Measurements from ENCODE around the gene AJAP1. TPM values are rescaled to one million over a fixed set of nuclear protein-coding genes. Genes with fewer than 3 reads are reported as not detected.
A peak's percentile ranks its signal among the peaks of the same experiment; 100 is the strongest.

The AJAP1 gene
- total and polyA plus RNA-seq, 9 donors, result 0.37 to 1.3 (median 0.74) TPM

GRCh38 chr1:4778056-4778455, 123.6 kb downstream of the AJAP1 start:
- no peaks in the 10 kb centered on the region for H3K36me3 ChIP-seq (ENCODE audit: control insufficient read depth, insufficient read depth, low read length)
- WGBS (ENCODE audit: insufficient coverage), result 31% methylated on average over 6 of the region's 7 CpGs
- peak; percentile 59 for DNase-seq

GRCh38 chr1:4781646-4782045, 127.2 kb downstream of the AJAP1 start:
- Histone ChIP-seq H3K4me1 (ENCODE audit: control insufficient read depth, insufficient read depth, low read length) (peaks cover 25% of the 10 kb centered on the region), H3K4me3 (ENCODE audit: low read length) (no peak overlapping the region), H3K27me3 (ENCODE audit: control insufficient read depth, insufficient read depth, low read length) (peaks cover 2% of the 10 kb centered on the region), H3K9me3 (replicated peaks; ENCODE audit: control insufficient read depth, low read depth, low read length) (no peaks in the 10 kb centered on the region), H3K36me3 (ENCODE audit: control insufficient read depth, insufficient read depth, low read length) (no peaks in the 10 kb centered on the region), H3K27ac (ENCODE audit: low read length) (no peak overlapping the region)
- 95% methylated on average over 13 of the region's 14 CpGs for WGBS (ENCODE audit: insufficient coverage)
- DNase-seq, result no peak

More at GRCh38 chr1:4778056-4778455, 123.6 kb downstream of the AJAP1 start:
- H3K4me3 ChIP-seq (ENCODE audit: low read length), result no peak overlapping the region
- H3K9me3 ChIP-seq (replicated peaks; ENCODE audit: control insufficient read depth, low read depth, low read length), result no peaks in the 10 kb centered on the region
- peaks cover 8% of the 10 kb centered on the region for H3K4me1 ChIP-seq (ENCODE audit: control insufficient read depth, insufficient read depth, low read length)
- H3K27ac ChIP-seq (ENCODE audit: low read length), result no peak overlapping the region
- H3K27me3 ChIP-seq (ENCODE audit: control insufficient read depth, insufficient read depth, low read length), result peaks cover 2% of the 10 kb centered on the region

- H3K4me1 ChIP-seq (ENCODE audit: control insufficient read depth, insufficient read depth, low read length), result peaks cover 16% of the 10 kb centered on the region
- no peaks in the 10 kb centered on the region for H3K36me3 ChIP-seq (ENCODE audit: control insufficient read depth, insufficient read depth, low read length)
- H3K4me3 ChIP-seq (ENCODE audit: low read length), result no peak overlapping the region
- no peaks in the 10 kb centered on the region for H3K9me3 ChIP-seq (replicated peaks; ENCODE audit: control insufficient read depth, low read depth, low read length)
- DNase-seq, result no peak
- no peak overlapping the region for H3K27ac ChIP-seq (ENCODE audit: low read length)
- H3K27me3 ChIP-seq (ENCODE audit: control insufficient read depth, insufficient read depth, low read length), result peaks cover 3% of the 10 kb centered on the region
- WGBS (ENCODE audit: insufficient coverage), result 84% methylated on average over 13 of the region's 17 CpGs
Measured at GRCh38 chr1:4784761-4785160, 130.4 kb downstream of the AJAP1 start.

GRCh38 chr1:4786055-4786454, 131.6 kb downstream of the AJAP1 start:
- no peak overlapping the region for H3K27ac ChIP-seq (ENCODE audit: low read length)
- H3K36me3 ChIP-seq (ENCODE audit: control insufficient read depth, insufficient read depth, low read length), result no peaks in the 10 kb centered on the region
- H3K4me3 ChIP-seq (ENCODE audit: low read length), result no peak overlapping the region
- peaks cover 3% of the 10 kb centered on the region for H3K27me3 ChIP-seq (ENCODE audit: control insufficient read depth, insufficient read depth, low read length)
- WGBS (ENCODE audit: insufficient coverage), result 0% methylated on average over 1 of the region's 8 CpGs
- DNase-seq, result peak; percentile 22
- no peaks in the 10 kb centered on the region for H3K9me3 ChIP-seq (replicated peaks; ENCODE audit: control insufficient read depth, low read depth, low read length)
- peaks cover 16% of the 10 kb centered on the region for H3K4me1 ChIP-seq (ENCODE audit: control insufficient read depth, insufficient read depth, low read length)

GRCh38 chr1:4787551-4787950, 133.1 kb downstream of the AJAP1 start:
- Histone ChIP-seq H3K4me1 (ENCODE audit: control insufficient read depth, insufficient read depth, low read length) (peaks cover 16% of the 10 kb centered on the region), H3K36me3 (ENCODE audit: control insufficient read depth, insufficient read depth, low read length) (no peaks in the 10 kb centered on the region), H3K27me3 (ENCODE audit: control insufficient read depth, insufficient read depth, low read length) (peaks cover 3% of the 10 kb centered on the region), H3K9me3 (replicated peaks; ENCODE audit: control insufficient read depth, low read depth, low read length) (no peaks in the 10 kb centered on the region), H3K27ac (ENCODE audit: low read length) (no peak overlapping the region), H3K4me3 (ENCODE audit: low read length) (no peak overlapping the region)
- DNase-seq, result no peak
- 86% methylated on average over 2 of the region's 5 CpGs for WGBS (ENCODE audit: insufficient coverage)

- Histone ChIP-seq H3K36me3 (ENCODE audit: control insufficient read depth, insufficient read depth, low read length) (no peaks in the 10 kb centered on the region), H3K27ac (ENCODE audit: low read length) (no peak overlapping the region), H3K4me3 (ENCODE audit: low read length) (no peak overlapping the region), H3K27me3 (ENCODE audit: control insufficient read depth, insufficient read depth, low read length) (peaks cover 8% of the 10 kb centered on the region), H3K9me3 (replicated peaks; ENCODE audit: control insufficient read depth, low read depth, low read length) (no peaks in the 10 kb centered on the region), H3K4me1 (ENCODE audit: control insufficient read depth, insufficient read depth, low read length) (peaks cover 21% of the 10 kb centered on the region)
- 57% methylated on average over 3 of the region's 4 CpGs for WGBS (ENCODE audit: insufficient coverage)
- no peak for DNase-seq
Measured at GRCh38 chr1:4792565-4792964, 138.2 kb downstream of the AJAP1 start.

- Histone ChIP-seq H3K36me3 (ENCODE audit: control insufficient read depth, insufficient read depth, low read length) (no peaks in the 10 kb centered on the region), H3K4me1 (ENCODE audit: control insufficient read depth, insufficient read depth, low read length) (peaks cover 21% of the 10 kb centered on the region), H3K27me3 (ENCODE audit: control insufficient read depth, insufficient read depth, low read length) (peaks cover 9% of the 10 kb centered on the region), H3K4me3 (ENCODE audit: low read length) (no peak overlapping the region), H3K27ac (ENCODE audit: low read length) (no peak overlapping the region), H3K9me3 (replicated peaks; ENCODE audit: control insufficient read depth, low read depth, low read length) (no peaks in the 10 kb centered on the region)
- WGBS (ENCODE audit: insufficient coverage), result 91% methylated on average over 6 of the region's 6 CpGs
- DNase-seq, result no peak
Measured at GRCh38 chr1:4794020-4794780, 139.8 kb downstream of the AJAP1 start.

GRCh38 chr1:4796161-4797015, 142.0 kb downstream of the AJAP1 start:
- no peaks in the 10 kb centered on the region for H3K36me3 ChIP-seq (ENCODE audit: control insufficient read depth, insufficient read depth, low read length)
- peak; percentile 34 for DNase-seq
- 38% methylated on average over 4 of the region's 11 CpGs for WGBS (ENCODE audit: insufficient coverage)
- peaks cover 19% of the 10 kb centered on the region for H3K27me3 ChIP-seq (ENCODE audit: control insufficient read depth, insufficient read depth, low read length)
- H3K9me3 ChIP-seq (replicated peaks; ENCODE audit: control insufficient read depth, low read depth, low read length), result no peaks in the 10 kb centered on the region
- peaks cover 28% of the 10 kb centered on the region for H3K4me1 ChIP-seq (ENCODE audit: control insufficient read depth, insufficient read depth, low read length)
- no peak overlapping the region for H3K4me3 ChIP-seq (ENCODE audit: low read length)
- no peak overlapping the region for H3K27ac ChIP-seq (ENCODE audit: low read length)

GRCh38 chr1:4797016-4797410, 142.6 kb downstream of the AJAP1 start:
- H3K36me3 ChIP-seq (ENCODE audit: control insufficient read depth, insufficient read depth, low read length), result no peaks in the 10 kb centered on the region
- peaks cover 19% of the 10 kb centered on the region for H3K27me3 ChIP-seq (ENCODE audit: control insufficient read depth, insufficient read depth, low read length)
- no peaks in the 10 kb centered on the region for H3K9me3 ChIP-seq (replicated peaks; ENCODE audit: control insufficient read depth, low read depth, low read length)
- WGBS (ENCODE audit: insufficient coverage), result 62% methylated on average over 4 of the region's 6 CpGs
- no peak overlapping the region for H3K27ac ChIP-seq (ENCODE audit: low read length)
- no peak for DNase-seq
- H3K4me1 ChIP-seq (ENCODE audit: control insufficient read depth, insufficient read depth, low read length), result peaks cover 34% of the 10 kb centered on the region
- H3K4me3 ChIP-seq (ENCODE audit: low read length), result no peak overlapping the region

GRCh38 chr1:4797429-4797828, 143.0 kb downstream of the AJAP1 start:
- Histone ChIP-seq H3K9me3 (replicated peaks; ENCODE audit: control insufficient read depth, low read depth, low read length) (no peaks in the 10 kb centered on the region), H3K4me1 (ENCODE audit: control insufficient read depth, insufficient read depth, low read length) (peaks cover 35% of the 10 kb centered on the region), H3K4me3 (ENCODE audit: low read length) (no peak overlapping the region), H3K27me3 (ENCODE audit: control insufficient read depth, insufficient read depth, low read length) (peaks cover 19% of the 10 kb centered on the region), H3K36me3 (ENCODE audit: control insufficient read depth, insufficient read depth, low read length) (no peaks in the 10 kb centered on the region), H3K27ac (ENCODE audit: low read length) (no peak overlapping the region)
- WGBS (ENCODE audit: insufficient coverage), result 86% methylated on average over 2 of the region's 5 CpGs
- no peak for DNase-seq
